GM12892 (cell line): Measurements from ENCODE around the gene DYNC2LI1.

Experiments used
- DNase-seq: peaks from one replicate; pipeline ENCODE4 v3.0.0; 2011; ENCODE audit not compliant: insufficient read length
- FAIRE-seq: peaks from 2 replicates; lab custom pipeline; 2011; peaks lifted over from hg19 to GRCh38; lab: Jason Lieb, UNC
- POLR2A ChIP-seq: IDR thresholded peaks from 2 replicates; pipeline ENCODE4 v1.6.1; 2011; ENCODE audit warnings: low read depth, low read length, control low read depth
- POLR2AphosphoS5 ChIP-seq: IDR thresholded peaks from 2 replicates; pipeline ENCODE4 v1.6.1; 2011; ENCODE audit warnings: low read depth, low read length, control low read depth
- TAF1 ChIP-seq: IDR thresholded peaks from 2 replicates; pipeline ENCODE4 v1.6.1; 2011; ENCODE audit warnings: low read depth, mild to moderate bottlenecking, control low read depth, low read length, borderline replicate concordance

DYNC2LI1 gene

DNA sequence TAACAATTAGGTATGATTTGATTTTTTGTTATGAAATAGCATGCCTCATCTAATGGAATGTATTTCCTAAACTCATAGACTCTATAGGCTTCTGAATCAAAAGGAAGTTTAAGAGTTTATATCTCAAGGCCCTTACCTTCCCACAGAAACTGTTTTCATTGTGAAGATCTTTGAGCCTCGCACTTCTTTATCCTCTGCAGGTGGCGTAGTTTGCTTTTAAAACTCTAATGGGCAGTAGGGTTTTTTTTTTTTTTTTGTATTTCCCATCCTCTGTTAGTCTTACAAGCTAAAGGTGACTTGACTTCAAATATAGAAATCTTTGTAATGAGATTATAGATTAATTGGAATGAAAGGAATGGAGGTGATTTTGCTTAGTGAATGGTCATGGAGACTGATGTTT lies 28.3 kb downstream of the DYNC2LI1 start:
- DNase-seq (no peak), FAIRE-seq (no peak)
- TF ChIP-seq POLR2AphosphoS5: no peak

DNA sequence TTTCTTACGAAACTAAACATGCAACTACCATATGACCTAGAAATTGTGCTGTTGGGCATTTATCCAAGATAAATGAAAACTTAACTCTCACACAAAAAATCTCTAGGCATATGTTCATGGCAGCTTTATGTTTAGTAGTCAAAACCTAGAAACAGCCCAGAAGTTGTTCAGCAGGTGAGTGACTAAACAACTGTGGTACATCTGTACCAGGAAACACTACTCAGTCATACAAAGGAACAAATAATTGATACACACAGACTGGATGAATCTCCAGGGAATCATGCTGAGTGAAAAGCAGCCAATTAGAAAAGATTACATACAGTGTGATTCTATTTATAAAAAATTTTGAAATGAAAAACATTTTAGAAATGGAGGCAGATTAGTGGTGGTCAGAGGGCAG lies 29.3 kb downstream of the DYNC2LI1 start:
- no peak for DNase-seq
- no peak for FAIRE-seq
- TF ChIP-seq TAF1: no peak
- no peak for TF ChIP-seq POLR2A
- TF ChIP-seq POLR2AphosphoS5: no peak

DNA sequence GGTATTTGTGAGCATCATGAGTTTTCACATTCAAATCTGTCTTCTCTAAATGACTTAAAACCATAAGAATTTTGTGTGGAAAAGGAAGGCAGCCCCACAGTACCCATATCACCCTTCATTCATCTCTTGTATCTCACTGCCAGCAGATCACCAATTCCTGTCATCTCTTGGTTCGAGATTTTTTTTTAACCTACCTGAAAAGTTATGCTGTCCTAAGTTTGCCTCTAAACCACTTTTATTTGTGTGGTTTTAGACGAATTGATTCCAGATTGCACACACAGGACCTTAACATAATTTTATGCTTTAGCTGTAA lies 32.8 kb downstream of the DYNC2LI1 start:
- no peak for TF ChIP-seq TAF1
- no peak for TF ChIP-seq POLR2A
- no peak for TF ChIP-seq POLR2AphosphoS5
- FAIRE-seq (no peak), DNase-seq (no peak)

DNA sequence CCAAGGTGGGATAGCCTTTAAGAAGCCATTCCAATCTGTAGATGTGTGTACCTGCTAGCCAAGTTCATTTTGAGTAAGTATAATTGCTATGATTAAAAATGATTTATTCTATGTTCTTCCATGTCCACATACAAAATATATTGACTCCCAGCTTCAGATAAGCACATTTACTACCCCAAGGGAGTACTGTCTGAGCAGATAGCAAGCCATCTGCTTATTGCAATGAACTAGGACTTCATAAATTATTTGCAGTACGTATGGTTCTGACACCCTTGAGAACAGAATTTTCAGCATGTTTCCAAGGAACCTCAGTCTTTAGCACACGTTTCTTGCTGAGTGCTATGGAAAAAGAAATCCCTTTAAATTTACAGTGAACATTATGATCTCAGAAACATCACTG lies 36.6 kb downstream of the DYNC2LI1 start:
- DNase-seq (no peak), FAIRE-seq (no peak)
- TF ChIP-seq TAF1 (no peak), POLR2AphosphoS5 (no peak), POLR2A (no peak)

DNA sequence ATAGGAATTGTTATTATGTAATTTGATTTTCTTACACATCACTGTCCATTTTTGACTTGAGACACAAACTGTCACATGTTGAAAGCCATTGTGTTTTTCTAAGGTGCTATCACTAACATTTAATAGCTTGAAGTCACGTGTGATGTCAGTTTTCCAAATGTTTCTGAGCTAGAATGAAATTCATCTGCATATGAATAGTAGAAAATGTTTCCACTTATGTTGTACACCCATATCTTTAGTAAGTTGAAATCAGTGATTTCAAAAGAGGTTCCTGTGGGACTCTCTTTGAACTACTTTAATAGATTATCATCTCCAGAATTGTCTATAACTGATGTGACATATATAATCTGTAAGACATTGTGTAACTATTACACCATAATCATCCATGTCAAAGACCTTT lies 37.0 kb downstream of the DYNC2LI1 start:
- no peak for FAIRE-seq
- TF ChIP-seq POLR2A (no peak), TAF1 (no peak), POLR2AphosphoS5 (no peak)

GRCh38 chr2:43812006-43812405 lies 38.2 kb downstream of the DYNC2LI1 start:
- FAIRE-seq (no peak), DNase-seq (no peak)
- TF ChIP-seq POLR2A: no peak
- no peak for TF ChIP-seq POLR2AphosphoS5
- TF ChIP-seq TAF1: no peak

More for the DNA sequence above, 37.0 kb downstream of the DYNC2LI1 start:
- no peak for DNase-seq

DNA sequence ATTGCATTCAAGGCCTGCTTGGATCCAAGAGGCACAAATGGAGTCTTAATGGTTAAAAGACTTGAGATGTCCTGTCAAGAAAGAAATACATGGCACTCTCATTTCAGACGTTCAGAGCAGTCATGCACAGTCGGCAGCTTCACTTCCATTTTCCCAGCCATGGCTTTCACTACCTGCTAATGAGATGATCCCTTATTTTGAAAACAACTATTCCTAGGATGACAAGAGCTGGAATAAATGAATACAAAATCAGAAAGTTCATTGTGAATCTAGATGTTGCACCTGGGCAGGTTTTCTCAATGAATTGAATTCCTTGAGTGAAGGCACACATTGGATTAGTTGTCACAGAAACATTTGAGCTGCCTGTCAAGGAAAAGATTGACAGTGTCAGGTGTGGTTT lies 39.1 kb downstream of the DYNC2LI1 start:
- TF ChIP-seq POLR2AphosphoS5 (no peak), POLR2A (no peak), TAF1 (no peak)
- FAIRE-seq: no peak

GRCh38 chr2:43814711-43815110 lies 40.9 kb downstream of the DYNC2LI1 start:
- DNase-seq: no peak
- FAIRE-seq: no peak

More for the DNA sequence above, 39.1 kb downstream of the DYNC2LI1 start:
- no peak for DNase-seq

GRCh38 chr2:43818761-43819160 lies 44.9 kb downstream of the DYNC2LI1 start:
- DNase-seq (no peak), FAIRE-seq (no peak)
- TF ChIP-seq TAF1 (no peak), POLR2A (no peak), POLR2AphosphoS5 (no peak)

More at GRCh38 chr2:43814711-43815110, 40.9 kb downstream of the DYNC2LI1 start:
- TF ChIP-seq POLR2AphosphoS5: no peak
- no peak for TF ChIP-seq POLR2A

DNA sequence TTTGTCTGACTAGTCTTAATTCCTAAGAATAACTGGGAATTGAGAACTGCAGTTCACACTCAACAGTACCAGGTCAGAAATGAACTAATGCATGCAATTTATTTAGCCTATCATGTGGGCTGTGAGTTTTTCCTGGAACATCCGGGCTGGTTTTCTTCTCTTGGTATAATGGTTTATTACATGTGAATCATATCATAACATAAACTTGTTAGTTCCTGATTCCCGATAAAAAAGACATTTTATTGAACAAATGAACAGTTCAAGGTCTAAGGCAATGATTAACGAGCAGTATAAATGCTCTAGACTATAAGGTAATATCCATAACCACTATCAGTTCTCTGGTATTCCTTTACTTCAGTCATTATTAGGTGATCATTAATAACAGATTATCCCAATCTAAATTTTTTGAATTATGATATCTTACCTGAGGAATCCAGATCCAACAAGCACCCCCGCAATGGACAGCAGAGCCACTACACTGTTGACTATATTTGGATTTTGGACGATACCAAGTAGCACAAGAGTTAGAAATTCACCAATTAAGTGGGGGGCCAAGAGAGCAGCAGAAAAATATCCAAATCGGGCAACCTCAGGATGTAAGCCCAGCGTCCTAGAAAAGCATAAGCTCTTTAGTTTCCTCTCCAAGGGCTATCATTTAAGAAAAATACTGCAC lies 45.8 kb downstream of the DYNC2LI1 start:
- FAIRE-seq (no peak), DNase-seq (no peak)
- TF ChIP-seq POLR2AphosphoS5: no peak
- no peak for TF ChIP-seq POLR2A
- no peak for TF ChIP-seq TAF1

GRCh38 chr2:43822839-43823238 lies 49.0 kb downstream of the DYNC2LI1 start:
- DNase-seq (no peak), FAIRE-seq (no peak)
- TF ChIP-seq TAF1: no peak
- TF ChIP-seq POLR2A: no peak

DNA sequence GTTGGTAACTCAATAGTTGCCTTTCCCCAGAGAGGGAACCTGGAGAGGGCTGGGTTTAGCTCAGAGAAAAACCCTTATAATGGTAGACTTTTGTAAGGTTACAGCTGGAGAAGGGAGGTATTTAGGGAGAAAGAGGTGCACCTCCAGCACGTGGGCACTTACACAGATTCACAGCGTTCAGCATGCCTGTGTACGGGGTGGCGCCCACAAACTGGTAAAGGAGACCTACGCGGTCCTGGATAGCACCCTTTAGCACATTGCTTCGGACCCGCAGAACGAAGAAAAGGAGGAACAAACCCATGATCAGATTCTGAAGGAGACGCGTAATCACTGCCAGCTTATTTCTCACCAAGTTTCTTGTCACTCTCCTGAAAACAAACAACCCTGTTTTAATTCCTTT lies 49.9 kb downstream of the DYNC2LI1 start:
- FAIRE-seq (no peak), DNase-seq (no peak)
- TF ChIP-seq POLR2A (no peak), TAF1 (no peak), POLR2AphosphoS5 (no peak)

- TF ChIP-seq POLR2AphosphoS5: no peak
- TF ChIP-seq TAF1: no peak
- no peak for TF ChIP-seq POLR2A
- FAIRE-seq: no peak
- DNase-seq: no peak
These were observed 50.7 kb downstream of the DYNC2LI1 start for GRCh38 chr2:43824512-43824911.
